HG03025 (cell line): ENCODE results near the gene GRIK4.

Source experiments
- ATAC-seq: cut with Tn5 transposase; IDR thresholded peaks from one replicate; pipeline ENCODE4 v1.9.1; 2021; ENCODE audit warnings: mild to moderate bottlenecking, moderate library complexity; ENCODE audit not compliant: unreplicated experiment, low FRiP score

GRIK4 gene

DNA sequence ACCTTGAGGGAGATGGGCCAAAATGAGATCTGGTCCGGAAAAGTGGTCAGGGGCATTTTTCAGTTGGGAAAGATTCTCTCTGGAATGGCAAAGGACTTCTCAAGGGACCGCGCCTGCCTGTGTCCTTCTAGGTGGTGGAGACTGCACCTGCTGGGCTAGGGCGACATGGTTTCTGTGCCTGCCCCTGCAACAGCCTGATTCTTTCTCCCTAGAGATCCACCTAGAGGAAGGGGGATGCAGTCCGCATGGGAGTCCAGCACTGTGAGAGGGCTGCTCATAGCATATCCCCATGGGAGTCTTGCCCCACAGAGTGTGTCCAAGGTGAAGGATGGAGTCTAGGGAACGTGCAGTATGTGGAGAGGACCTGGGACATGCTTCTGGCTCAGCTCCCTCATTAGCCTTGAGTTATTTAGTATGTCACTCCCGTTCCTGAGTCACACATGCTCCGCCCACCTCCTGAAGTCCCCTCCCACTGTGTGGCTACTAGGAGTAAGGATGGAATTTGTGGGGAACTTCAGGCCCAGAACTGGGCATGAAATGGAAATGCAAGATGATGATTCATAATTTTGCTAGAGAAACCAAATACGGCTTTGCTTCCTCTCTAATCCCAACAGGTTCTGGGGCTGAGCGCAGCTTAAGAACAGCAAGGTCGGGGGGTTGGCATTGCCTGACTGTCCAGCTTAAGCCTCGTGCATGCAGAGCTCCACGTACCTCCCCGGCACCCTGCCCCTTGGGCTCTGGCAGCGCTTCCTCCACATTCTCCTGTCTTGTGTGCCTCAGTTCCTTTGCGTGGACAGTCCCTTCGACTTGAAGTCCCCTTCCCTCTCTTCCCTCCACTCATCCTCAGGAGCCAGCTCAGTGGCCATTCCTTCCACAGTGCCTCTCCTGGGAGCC is 35.0 kb downstream of the GRIK4 start:
- ATAC-seq, result no peak

DNA sequence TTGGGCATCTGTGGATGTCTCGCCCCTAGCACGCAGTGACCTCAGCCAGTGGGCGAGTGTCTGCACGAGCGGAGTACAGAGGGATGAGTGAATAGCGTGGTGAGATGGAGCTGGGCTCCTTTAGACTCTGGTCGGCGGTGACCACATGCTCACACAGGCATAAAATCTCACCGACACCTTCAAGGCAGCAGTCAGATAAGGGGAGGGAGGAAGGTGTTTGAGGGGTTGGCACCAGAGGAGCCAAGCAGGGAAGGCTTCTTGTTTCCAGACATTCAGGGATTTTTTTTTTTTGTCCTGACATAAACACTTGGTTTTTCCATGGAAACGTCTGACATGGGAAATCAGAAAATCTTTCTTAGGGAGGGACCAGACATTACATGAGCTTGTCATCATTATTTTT is 35.8 kb downstream of the GRIK4 start:
- ATAC-seq, result no peak

- ATAC-seq, result no peak
These were observed 36.5 kb downstream of the GRIK4 start for GRCh38 chr11:120547811-120548681.

- ATAC-seq, result no peak
These were observed 37.2 kb downstream of the GRIK4 start for GRCh38 chr11:120548682-120549209.

DNA sequence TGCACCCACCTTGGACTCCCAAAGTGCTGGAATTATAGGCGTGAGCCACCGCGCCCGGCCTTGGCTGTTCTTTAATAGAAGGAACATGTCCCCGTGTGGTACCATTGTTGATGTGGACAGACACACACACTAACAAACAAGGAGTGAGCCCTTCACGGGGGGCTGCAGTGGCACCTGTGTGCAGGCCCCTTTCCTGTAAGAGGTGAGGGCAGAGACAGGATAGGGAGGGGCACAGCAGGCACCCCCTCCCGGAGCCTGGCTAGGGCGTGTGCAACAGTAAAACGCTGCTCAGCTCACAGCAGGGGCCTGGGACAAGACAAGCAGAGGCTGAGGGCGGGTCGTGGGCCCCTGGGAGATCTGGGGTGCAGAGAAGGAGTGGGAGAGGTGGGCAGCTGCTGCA is 37.8 kb downstream of the GRIK4 start:
- ATAC-seq, result no peak

DNA sequence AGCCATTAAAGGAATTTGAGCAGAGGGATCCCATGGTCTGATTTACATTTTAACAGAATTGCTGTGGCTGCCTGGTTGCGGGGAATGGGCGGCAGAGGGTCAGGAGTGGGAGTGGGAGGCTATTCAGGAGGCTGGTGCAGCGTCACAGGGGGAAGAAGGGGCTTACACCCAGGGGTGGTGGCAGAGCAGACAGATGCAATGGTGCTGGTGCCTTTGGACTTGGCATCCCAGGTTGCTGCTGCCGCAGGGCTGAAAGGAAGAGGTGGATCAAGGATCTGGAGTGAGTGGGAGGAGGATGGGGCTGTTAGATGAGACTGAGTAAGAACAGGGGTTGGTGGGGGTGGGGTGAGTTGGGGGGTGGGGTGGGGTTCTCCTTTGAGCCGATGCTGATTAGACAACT is 38.5 kb downstream of the GRIK4 start:
- ATAC-seq, result no peak

GRCh38 chr11:120551191-120551590 is 39.6 kb downstream of the GRIK4 start:
- no peak for ATAC-seq

DNA sequence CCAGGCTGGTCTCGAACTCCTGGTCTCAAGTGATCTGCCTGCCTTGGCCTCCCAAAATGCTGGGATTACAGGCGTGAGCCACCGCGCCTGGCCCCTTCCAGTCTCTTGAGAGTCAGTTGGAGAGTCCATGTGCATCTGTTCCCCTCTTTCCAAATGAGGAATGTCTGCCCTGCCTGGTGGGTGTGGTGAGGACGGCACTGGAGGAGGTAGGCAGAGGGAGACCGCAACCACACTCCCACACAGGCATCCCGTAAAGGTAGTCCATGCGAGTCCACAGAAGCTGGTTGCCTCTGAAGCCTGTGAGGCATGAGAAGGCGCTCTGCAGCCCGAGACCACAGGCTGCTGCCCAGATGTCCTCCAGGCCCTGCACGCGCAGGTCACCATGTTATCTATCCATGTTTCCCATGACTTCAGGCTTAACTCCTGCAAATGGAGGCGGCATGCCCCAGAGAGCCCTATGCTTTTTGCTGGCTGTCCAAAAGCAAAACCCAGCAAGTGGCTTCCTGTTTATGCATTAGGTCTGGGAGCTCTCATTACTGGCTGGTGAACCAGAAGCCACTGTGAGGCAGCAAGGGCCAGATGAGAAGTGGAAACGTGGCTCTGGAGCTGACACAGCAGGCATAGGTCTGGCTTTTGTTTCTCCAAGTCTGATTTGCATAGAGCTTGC is 43.4 kb downstream of the GRIK4 start:
- ATAC-seq, result no peak

DNA sequence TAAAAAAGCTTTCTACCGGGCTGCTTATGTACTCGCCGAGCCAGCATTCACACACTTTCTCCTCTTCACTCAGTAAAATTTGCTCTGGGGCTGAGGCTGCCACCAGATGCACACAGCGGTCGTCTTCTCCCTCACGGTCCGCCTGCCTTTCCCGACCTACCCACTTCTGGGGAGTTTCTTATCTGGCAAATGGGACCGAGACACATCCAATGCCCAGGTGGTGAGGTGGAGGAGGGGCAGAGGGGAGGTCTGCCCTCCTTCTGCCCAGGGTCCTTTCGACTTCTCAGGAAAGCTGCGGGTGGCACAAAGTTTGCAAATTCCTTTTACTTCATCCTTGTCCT is 43.9 kb downstream of the GRIK4 start:
- ATAC-seq, result no peak

GRCh38 chr11:120556797-120557196 is 45.2 kb downstream of the GRIK4 start:
- no peak for ATAC-seq

GRCh38 chr11:120558744-120559431 is 47.3 kb downstream of the GRIK4 start:
- no peak for ATAC-seq

GRCh38 chr11:120561286-120561685 is 49.7 kb downstream of the GRIK4 start:
- no peak for ATAC-seq

- ATAC-seq, result no peak
These were observed 51.4 kb downstream of the GRIK4 start for GRCh38 chr11:120562806-120563425.

DNA sequence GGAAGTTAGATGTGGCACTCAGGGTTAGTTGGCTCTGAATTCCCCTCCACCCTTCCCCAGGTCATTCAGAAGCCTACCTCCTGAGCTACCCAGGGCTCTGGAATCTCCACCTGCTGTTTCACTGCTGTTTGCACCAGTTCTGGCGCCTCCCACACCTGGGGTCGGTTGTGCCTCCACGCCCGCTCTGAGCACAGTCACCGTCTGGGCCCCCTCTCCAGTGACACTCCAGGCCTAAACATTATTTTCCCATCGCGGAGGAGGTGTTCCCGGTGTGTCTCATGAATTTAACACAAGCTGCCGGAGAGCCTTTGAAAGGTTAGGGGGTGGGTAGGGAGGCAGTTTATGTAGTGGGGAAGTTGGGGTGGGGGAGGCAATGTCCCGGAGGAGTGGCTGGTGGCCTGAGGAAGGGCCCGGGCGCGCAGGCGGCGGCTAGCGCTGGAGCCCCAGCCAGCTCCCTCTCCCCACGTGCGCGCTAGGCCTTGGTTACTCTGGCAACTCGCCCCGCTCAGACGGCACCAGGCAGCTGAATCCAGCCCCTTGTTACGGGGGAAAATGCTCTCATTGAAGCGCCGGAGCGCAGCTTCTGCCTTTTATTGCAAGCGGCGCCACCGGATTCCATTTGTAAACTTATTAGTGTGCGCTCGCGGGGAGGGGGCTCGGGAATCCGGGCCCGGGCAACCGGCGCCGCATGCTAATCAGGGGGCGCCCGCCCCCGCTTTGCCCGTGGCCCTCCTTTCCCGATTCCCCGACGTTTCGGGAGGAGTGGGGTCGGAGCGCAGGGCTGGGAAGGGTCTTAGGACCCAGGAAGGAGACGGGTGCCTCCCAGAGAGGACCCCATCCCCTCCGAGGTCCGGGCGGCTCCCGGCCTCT is 52.4 kb downstream of the GRIK4 start:
- no peak for ATAC-seq

GRCh38 chr11:120564573-120565311 is 53.2 kb downstream of the GRIK4 start:
- no peak for ATAC-seq

- no peak for ATAC-seq
These were observed 54.1 kb downstream of the GRIK4 start for GRCh38 chr11:120565466-120566155.

- no peak for ATAC-seq
These were observed 54.6 kb downstream of the GRIK4 start for GRCh38 chr11:120566176-120566575.
